Dermis blood vessel endothelial cell (primary cell): Measurements from ENCODE around the gene TXNDC11. TPM values are rescaled to one million over a fixed set of nuclear protein-coding genes. Genes with fewer than 3 reads are reported as not detected.

ENCODE experiments used
- DNase-seq: peaks from one replicate; pipeline ENCODE4 v3.0.0; 2010
- total RNA-seq: library from RNA; depleted of rRNA; stranded (reverse); fragments of >200 nt; gene quantifications from 2 replicates; pipeline ENCODE4 v1.2.3, GENCODE V29; 2014

The TXNDC11 gene
- total RNA-seq, 1 donor from 2014 or later, result 30.5 TPM

DNA sequence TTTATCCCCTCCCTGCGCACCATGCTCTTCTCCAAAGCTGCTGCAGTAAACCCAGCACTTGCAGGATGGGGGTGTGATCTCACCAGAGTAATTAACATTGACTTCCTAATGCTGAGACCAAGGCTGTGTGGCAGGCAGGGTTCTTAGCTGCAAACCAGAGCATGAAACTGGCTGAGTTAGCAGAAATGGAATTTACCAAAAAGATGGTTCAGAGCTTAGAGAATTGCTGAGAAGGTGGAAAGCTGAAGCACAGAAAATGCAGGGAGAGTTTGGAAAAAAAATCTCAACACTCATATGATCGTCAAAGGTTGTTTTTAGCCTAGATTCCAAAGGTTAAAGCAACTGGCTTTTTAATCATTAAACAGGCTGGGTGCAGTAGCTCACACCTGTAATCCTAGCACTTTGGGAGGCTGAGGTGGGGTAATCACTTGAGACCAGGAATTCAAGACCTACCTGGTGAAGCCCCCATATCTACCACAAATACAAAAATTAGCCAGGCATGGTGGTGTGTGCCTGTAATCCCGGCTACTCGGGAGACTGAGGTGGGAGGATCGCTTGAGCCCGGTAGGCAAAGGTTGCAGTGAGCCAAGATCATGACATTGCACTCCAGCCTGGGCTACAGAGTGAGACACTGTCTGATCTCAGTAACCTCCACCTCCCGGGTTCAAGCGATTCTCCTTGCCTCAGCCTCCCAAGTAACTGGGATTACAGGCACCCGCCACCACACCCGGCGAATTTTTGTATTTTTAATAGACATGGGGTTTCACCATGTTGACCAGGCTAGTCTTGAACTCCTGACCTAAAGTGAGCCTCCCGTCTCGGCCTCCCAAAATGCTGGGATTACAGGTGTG, 6.0 kb upstream of the TXNDC11 start:
- DNase-seq, result no peak

DNA sequence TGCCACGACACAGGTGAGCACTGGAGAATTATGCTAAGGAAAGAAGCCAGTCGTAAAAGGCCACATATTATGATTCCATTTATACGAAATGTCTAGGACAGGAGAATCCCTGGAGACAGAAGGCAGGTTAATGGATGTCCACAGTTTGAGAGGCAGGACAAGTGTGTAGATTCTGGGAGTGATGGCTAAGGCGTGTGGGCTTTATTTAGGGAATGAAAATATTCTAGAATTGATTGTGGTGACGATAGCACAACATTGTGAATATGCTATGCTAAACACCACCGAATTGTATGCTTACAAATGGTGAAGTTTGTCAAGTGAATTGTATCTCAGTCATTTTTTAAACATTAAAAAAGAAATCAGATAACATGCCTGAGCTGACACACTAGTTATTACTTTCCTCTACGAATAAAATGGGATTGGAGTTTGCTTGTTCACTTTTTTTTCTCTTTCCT, 5.3 kb upstream of the TXNDC11 start:
- DNase-seq, result no peak

DNA sequence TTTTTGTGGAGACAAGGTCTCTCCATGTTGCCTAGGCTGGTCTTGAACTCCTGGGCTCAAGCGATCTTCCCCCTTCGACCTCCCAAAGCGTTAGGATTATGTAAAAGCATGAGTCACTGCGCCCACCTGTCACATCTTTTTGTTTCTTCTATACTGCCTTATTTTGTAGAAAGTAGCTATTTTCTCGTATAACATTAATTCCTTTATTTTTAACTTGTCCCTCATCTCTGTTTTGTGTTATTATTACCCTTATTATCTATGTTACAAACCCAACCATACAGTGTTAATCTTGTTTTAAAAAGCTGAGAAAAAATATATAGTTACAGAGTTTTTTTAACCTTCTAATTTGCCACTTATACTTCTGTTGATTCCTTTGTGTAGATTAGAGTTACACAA, 1.4 kb upstream of the TXNDC11 start:
- DNase-seq, result no peak

DNA sequence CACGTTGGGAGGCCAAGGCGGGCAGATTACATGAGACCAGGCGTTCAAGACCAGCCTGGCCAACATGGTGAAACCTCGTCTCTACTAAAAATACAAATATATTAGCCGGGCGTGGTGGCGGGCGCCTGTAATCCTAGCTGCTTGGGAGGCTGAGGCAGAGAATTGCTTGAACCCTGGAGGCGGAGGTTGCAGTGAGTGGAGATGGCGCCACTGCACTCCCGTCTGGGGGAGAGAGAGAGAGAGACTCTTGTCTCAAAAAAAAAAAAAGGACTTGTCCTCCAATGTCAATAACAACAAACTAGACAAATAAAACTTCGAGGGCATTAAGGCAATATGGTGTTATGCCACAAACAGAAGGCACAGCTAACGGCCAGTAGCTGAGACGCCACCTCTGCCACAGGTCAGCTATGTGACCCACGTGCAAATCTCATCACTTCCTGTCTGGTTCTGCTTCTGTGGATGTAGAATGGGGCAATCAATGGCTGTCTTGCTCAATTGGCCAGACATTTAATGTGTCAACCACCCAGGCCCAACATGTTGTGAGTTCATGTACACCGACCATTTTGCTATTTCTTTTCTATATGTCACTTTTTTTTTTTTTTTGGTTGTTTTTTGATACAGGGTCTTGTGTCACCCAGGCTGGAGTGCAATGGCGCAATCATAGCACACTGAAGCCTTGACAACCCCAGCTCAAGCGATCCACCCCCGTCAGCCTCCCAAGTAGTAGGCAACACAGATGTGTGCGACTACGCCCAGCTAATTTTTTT, 834 bp upstream of the TXNDC11 start:
- DNase-seq, result peak; percentile 60

DNA sequence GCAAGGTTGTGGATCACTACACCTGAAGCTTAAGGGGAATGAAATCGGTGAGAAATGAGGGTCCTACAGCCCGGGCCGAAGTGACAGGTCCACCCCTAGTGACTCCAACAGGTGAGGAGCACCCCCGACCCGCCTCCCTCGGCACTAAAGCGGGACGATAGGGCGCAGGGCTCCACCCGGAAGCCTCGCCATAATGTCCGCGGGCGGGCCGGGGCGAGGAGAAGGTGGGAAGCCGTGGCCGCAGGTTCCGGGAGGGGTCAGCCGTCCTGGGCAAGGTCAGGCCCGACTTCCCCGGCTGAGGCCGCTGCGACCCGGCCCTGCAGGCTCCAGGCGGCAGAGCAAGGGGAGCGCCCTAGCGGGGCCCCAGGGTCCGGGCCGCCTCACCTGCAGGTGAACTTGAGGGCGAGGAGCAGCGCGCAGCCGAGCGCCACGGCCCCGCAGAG, 543 bp downstream of the TXNDC11 start:
- DNase-seq, result peak; percentile 41

DNA sequence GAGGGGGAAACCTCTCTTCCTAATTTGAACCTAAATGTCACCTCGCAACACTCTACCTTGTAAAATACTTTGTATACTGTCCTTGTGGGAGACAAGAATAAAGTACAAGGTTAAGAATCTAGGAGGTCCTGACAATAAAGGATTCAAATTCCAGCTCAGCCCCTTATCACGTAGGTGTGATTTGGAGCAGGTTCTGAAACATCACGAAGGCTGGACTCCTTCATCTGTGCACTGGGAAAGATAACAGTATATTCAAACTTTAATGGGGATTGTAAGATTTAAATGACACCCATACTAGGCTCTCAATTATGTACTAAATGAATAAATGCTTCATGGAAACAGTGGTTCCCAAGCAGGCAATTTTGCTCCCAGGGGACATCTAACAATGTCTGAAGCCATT, 2.1 kb downstream of the TXNDC11 start:
- no peak for DNase-seq

DNA sequence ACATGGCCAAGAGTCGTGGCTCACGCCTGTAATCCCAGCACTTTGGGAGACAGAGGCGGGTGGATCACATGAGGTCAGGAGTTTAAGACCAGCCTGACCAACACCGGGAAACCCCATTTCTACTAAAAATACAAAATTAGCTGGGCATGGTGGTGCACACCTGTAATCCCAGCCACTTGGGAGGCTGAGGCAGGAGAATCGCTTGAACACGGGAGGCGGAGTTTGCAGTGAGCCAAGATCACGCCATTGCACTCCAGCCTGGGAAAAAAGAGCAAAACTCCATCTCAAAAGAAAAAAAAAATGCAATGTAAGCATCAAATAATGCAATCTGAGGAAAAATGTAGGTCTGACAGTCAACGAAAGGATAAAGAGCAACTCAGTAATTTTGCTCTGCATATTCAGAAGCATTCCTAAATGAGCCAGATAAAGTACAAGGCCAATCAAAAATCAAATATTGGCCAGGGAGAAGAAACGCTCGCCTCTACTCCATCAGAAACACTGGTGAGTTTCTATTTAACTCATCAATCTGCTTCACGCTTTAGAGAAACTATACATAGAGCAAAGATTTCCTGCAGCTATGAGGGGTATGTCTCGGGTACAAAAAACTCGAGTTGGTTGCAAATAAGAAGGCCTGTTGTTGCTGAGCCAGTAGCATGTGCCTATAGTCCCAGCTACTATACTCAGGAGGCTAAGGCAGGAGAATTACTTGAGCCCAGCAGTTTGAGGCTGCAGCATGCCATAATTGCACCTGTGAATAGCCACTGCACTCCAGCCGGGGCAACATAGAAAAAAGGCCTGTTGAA, 3.7 kb downstream of the TXNDC11 start:
- no peak for DNase-seq

DNA sequence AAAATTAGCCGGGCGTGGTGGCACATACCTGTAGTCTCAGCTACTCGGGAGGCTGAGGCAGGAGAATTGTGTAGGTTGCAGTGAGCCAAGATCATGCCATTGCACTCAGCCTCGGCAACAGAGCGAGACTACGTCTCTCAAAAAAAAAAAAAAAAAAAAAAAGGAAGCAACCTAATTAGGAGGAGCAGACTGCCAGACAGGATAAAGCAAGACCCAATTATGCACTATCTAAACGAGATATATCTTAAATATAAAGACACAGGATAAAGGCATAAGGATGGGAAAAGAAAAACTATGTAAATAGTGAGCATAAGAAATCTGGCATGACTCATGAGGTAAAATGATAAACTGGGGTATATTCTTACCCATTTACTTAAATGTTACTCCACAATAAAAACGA, 4.9 kb downstream of the TXNDC11 start:
- no peak for DNase-seq

DNA sequence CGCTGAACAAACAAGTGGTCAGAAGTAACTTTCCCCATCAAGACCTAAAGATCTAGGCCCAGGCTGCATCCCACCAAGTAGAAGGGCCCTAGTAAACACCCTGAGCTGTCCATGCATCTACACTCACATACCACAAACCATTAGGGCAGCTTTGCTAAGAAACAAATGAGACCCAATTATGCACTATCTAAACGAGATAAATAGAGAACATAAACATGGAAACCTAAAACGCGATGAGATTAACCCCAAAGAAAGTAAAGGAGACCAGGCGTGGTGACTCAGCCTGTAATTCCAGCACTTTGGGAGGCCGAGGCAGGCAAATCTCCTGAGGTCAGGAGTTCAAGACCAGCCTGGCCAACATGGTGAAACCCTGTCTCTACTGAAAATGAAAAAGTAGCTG, 5.8 kb downstream of the TXNDC11 start:
- no peak for DNase-seq

DNA sequence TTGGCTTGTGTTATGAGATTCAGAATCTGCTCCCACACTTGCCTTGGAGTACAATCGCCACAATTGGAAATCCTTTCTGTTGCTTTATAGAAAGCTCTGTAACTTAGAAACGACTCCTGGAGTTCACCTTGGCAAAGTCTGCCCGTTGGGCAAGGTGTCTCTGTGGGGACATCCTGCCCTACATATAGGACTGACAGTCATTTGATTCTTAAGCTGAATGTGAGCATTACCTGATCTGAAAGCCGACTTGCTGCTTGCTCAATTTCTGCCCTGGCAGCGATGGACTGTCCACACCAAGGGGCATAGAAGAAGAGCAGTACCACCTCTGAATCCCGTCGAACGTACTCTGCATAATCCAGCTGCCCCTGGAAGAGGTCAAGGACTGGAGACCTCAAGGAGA, 6.9 kb downstream of the TXNDC11 start:
- DNase-seq, result no peak

DNA sequence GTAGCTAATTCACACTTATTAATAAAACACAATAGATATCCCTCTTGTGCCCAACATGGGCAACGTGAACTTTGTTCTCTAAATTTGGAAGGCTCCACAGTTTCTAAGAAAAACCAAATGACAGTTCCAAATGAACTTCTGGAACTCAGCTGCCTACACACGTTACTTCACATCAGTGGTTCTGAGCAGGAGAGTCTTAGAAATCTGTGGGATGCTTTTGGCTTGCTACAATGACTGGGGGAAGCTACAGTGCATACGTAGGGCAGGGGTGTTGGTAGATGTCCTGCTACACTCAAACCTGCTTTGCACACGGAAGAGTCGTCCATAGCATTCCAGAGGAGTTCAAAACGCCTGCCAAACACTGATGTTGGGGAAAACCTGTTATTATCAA, 8.0 kb downstream of the TXNDC11 start:
- DNase-seq, result no peak

DNA sequence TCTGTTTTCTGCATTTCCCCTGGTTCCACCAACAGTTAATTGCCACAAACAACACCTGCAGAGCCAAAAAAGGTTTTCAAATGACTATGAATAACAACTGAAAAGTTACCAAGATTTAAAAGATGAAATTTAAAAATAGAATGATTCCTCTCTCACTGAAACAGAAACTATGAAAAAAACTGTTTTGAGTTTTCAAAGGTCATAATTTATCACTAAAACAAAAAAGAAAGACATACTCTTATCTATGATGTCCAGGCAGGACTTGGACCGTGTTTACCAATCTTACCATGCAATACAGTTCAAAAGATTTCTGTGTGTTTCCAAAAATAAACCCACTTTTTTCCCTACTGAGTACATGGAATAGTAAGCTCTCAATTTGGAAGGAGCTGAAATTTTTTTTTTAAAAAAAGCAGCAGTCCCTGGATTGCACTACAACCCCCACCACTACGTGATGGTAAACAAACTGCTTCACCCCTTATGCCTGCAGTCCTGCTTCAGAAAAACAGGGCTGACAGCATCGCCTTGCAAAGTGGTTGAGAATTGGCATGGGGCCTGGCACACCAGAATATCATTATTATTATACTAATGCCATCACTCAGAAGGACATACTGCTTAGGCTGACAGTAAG, 8.5 kb downstream of the TXNDC11 start:
- no peak for DNase-seq

DNA sequence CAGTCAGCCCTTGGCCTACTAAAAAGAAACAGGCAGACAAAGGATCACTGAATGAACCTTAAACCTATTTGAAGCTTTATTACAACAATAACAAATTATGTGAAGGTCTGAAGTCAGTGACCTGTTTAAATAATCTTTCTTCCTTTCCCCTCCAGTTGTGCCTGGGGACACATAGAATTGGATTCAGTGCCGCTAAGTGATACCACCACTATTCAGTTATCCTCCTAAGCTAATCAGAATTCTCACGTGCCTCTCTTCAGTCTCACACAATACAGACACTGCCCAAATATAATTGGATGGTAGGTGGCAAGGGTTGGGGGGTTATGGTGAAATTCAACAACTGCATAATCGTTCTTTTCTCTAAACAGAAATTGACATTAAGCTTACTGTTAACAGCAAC, 11.4 kb downstream of the TXNDC11 start:
- DNase-seq, result no peak

DNA sequence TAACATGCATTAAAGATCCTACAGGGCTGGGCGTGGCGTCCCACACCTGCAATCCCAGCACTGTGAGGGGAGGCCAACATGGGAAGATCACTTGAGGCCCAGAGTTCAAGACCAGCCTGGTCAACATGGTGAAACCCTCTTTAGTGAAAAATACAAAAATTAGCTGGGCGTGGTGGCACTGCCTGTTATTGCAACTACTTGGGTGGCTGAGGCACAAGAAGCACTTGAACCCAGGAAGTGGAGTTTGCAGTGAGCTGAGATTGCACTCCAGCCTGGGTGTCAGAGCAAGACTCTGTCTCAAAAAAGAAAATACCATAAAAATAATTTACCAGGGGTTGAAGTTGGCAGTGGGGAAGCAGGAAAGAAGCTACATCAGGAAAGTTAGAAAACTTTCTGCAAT, 12.9 kb downstream of the TXNDC11 start:
- no peak for DNase-seq

DNA sequence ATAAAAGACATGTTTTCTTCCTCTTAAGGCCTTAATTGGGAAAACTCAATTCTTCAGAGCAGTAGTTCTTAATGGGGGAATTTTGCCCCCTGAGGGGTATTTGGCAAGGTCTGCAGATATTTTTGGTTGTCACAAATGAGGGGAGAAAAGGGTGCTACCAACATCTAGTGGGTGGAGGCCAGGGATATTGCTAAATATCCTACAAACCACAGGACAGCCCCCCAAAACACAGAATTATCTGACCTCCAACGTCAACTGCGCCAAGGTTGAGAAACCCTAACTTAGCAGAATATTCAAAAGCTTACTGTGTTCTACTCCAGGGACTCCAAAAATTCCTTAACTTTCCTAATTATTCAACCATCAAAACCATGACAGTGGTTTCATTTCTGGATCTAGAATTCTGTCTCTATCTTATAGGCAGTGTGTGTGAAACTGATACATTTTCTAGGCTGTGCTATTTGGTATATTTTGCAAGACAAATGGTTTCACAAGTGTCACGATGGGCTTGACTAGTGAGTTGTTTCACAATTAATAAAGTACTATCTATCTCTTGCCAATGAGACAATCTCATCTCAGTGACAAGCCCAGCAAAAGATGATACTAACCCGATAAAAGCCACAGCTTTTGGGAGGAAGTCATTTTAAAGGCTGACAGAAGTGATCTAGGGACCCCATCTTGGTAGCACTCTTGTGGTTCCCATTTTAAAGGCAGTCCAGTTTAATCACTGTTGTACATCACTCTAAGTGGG, 14.7 kb downstream of the TXNDC11 start:
- DNase-seq, result no peak

DNA sequence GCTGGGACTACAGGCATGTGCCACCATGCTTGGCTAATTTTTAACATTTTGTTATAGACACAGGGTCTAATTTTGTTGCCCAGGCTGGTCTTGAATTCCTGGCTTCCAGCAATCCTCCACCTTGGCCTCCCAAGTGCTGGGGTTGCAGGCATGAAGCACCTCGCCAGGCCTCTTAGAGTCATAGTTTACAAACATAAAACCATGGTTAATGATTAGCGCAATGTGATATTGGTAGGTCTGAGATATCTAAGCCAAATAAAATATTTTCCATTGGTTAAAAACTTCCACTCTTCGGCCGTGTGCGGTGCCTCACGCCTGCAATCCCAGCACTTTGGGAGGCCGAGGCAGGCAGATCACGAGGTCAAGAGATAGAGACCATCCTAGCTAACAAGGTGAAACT, 16.6 kb downstream of the TXNDC11 start:
- no peak for DNase-seq

DNA sequence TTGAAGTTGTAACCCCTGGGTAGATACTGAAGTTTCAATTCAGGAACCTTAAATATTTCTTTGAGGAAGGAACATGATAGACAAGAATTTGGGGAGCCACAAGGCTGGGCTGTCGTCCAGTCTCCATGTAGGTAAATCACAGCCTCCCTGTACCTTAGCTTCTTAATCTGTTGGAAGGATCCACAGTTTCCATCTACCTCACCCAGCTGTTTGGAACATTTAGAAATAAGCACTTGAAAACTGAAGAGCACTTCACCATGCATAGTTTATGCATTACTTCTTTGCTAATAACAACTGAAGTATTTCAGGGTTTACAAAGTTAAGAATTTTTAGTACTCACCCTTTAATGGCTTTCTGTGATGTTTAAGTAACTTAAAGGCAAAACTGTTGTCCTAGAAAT, 17.2 kb downstream of the TXNDC11 start:
- no peak for DNase-seq

DNA sequence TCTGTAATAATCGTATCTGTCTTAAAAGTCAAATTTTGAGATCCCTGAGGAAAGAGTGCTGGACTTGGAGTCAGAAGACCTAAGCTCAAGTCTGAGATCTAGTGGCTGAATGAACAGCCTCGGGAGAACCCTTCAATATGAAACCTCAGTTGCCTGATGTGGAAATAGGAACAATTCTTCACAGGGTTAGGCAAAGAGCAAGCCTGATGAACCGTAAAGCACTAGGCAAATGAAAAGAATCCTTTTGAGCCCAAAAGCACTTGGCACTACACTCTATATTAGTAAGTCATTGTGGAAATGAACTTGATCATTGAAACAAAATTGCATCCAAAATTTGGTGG, 20.2 kb downstream of the TXNDC11 start:
- DNase-seq, result no peak

DNA sequence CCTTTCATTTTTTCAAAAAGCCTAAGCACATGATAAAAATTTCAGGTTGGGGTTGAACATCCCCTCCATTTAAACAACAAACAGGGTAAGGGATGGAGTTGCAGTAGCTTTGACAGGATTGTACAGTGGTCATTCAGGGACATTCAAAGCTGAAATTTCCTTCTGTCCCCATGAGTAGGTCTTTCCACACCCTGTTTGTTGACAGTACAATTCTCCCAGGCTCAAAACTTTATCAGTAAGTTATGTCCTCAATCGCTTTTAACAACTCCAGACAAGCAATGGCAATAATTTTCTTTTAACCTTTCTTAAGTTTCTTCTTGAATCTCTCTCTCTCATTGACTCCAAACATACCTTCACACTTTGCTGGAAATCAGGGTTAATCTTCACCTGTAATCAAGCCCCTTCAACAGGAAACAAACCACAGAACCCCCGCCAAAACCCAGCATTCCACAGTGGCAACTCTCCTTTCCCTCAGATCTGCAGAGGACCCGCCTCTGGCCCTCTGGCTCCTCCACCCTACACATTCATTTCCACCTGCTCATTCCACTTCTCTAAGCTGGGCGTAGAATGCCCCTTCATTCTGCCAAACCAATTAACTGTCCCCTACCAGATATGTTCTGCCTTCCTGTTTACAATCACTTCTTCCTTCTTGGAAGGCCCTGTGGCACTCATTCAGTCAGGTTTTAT, 20.7 kb downstream of the TXNDC11 start:
- DNase-seq, result no peak

DNA sequence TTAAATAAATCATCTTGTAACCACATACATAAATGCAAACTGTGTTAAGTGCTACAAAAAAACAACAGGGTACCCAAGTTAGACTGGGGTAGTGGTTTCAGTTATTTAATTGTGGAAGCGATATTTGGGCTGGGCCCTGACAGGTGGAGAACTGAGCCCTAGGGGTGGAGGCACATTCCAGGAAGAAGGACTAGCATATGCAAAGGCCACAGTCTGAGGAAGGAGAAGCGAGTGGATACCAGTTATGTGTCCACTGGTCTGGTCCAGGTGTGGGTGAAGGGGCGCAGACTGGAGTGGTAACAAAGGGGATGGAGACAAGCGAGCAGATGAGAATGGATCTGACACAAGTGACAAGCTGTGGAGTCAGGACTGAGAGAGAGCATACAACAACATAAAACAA, 22.9 kb downstream of the TXNDC11 start:
- DNase-seq, result no peak

DNA sequence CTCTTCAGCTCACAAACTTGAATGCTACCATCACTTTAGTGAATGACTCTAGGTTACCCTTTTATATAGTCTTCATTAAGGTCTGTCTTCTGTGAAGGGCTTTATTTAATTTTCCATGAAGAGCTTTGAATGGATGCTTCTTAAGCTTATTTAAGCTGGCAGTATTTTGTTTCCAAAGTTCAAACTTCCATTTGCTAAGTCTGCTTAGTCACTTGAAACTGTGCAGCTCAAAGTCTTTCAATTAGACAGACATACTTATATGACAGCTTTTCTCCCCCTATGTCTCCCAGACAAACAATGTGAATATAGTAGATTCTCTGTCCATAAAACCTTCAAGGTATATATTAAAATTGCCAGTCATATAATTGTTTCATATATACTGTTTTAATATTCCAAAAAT, 23.5 kb downstream of the TXNDC11 start:
- DNase-seq, result no peak

DNA sequence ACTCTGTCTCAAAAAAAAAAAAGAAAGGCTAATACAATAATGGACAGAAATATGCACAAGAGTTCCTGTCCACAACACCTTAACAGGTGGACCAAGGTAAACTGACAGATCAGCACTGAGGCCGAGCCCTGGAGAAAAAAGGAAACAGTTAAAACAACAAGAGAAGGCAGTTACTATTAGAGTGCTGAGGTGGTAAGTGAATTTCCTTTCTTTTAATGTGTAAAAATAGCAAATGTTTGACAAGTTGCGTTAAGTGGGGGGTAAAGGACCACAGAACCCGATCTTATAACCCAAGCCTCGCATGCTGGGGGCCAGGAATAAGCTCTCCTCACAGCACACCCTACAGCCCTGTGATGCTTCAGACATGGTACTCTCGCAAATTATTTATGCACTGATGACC, 24.8 kb downstream of the TXNDC11 start:
- DNase-seq, result no peak
